HTR-8/SVneo (cell line): ENCODE results near the gene MASTL.

ENCODE experiments used
- DNase-seq: peaks from one replicate; pipeline ENCODE4 v3.0.0; 2011; ENCODE audit warnings: low spot score, mixed read lengths; ENCODE audit not compliant: insufficient read length
- FAIRE-seq: peaks from 2 replicates; lab custom pipeline; 2011; peaks lifted over from hg19 to GRCh38; lab: Jason Lieb, UNC

The MASTL gene

DNA sequence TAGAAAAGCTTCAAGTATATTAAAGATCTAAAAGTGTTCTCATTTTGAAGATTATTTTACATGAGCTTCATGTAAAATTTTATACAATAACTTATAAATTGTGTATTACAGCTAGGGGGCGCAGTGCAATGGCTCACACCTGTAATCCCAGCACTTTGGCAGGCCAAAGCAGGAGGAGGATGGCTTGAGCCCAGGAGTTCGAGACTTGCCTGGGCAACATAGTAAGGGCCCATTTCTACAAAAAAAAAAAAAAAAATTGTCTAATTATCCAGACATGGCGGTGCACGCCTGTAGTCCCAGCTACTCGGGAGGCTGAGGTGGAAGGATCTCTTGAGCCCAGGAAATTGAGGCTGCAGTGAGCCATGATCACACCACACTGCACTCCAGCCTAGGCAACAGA is 68.8 kb downstream of the MASTL start:
- no peak for DNase-seq
- no peak for FAIRE-seq

- DNase-seq (no peak), FAIRE-seq (no peak)
Measured at GRCh38 chr10:27225011-27225590, 69.9 kb downstream of the MASTL start.

- FAIRE-seq (no peak), DNase-seq (no peak)
Measured at GRCh38 chr10:27225642-27226257, 70.6 kb downstream of the MASTL start.

DNA sequence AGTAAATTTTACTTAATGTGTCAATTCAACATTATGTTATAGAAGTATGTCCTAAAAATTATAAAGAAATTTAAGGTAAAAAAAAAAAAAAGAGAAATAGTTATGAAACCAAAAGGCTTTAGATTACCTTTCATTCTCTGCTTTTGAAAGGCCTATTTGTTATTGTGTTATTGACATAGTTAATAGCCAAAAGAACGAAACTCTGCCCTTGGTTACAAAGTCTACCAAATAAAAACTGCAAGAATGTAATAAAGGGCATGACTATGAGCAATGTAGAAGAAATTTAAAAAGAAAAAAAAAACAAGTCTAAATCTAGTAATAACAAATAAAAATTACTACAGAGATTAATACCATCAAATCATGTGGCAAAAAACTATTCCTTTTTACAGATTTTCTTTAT is 74.9 kb downstream of the MASTL start:
- no peak for DNase-seq
- FAIRE-seq, result no peak

- DNase-seq (no peak), FAIRE-seq (no peak)
Measured at GRCh38 chr10:27235706-27236105, 80.6 kb downstream of the MASTL start.
